Subcutaneous abdominal adipose tissue (tissue), 5 donors: Measurements from ENCODE around the gene THAP3.
"Not testable (repeated sequence)": the region's sequence is repeated elsewhere in the genome, so short reads cannot be mapped to it uniquely, and the experiment has no call there.

ENCODE experiments used
- H3K27ac ChIP-seq: one replicate; pipeline ENCODE4 v1.7.0; 2013; ENCODE audit warnings: low read depth, mild to moderate bottlenecking, inconsistent platforms, low read length, moderate library complexity
- H3K27me3 ChIP-seq, 5 donors: one replicate each; pipeline ENCODE4 v1.7.0; 2013; ENCODE audit warnings: low read length in 5 of 5, inconsistent platforms in 1 of 5; ENCODE audit not compliant: control insufficient read depth in 5 of 5, insufficient read depth in 4 of 5
- H3K36me3 ChIP-seq, 5 donors: one replicate each; pipeline ENCODE4 v1.7.0; 2013; ENCODE audit warnings: low read length in 5 of 5; ENCODE audit not compliant: control insufficient read depth in 5 of 5, insufficient read depth in 5 of 5
- H3K4me1 ChIP-seq, 5 donors: one replicate each; pipeline ENCODE4 v1.7.0; 2013; ENCODE audit warnings: low read length in 5 of 5, mild to moderate bottlenecking in 3 of 5, moderate library complexity in 1 of 5; ENCODE audit not compliant: control insufficient read depth in 5 of 5, insufficient read depth in 5 of 5
- H3K4me3 ChIP-seq, 5 donors: one replicate each; pipeline ENCODE4 v1.7.0; 2013; ENCODE audit warnings: low read length in 5 of 5, low read depth in 1 of 5
- H3K9ac ChIP-seq, 5 donors: one replicate each; pipeline ENCODE4 v1.7.0; 2013; ENCODE audit warnings: low read length in 5 of 5, mild to moderate bottlenecking in 4 of 5, moderate library complexity in 3 of 5
- H3K9me3 ChIP-seq, 5 donors: one replicate each; pipeline ENCODE4 v1.7.0; 2013; ENCODE audit warnings: low read length in 5 of 5; ENCODE audit not compliant: control insufficient read depth in 5 of 5
- donor health status: healthy.
- donor health status: healthy.
- donor health status: healthy.
- donor health status: healthy.
- donor health status: healthy.

Gene THAP3

DNA sequence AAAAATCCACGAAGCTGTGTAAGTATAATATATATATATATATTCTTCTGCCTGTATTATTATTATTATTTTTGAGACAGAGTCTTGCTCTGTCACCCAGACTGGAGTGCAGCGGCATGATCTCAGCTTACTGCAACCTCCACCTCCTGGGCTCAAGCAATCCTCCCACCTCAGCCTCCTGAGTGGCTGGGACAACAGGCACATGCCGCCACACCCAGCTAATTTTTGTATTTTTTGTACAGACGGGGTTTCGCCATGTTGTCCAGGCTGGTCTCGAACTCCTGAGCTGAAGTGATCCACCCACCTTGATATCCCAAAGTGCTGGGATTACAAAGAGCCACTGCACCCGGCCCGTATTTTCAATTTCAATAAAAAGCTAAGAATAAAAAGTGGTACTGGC is 24.7 kb upstream of the THAP3 start:
- Histone ChIP-seq H3K4me3 (peak overlapping the region; percentile 93 to 99 (median 96)), H3K27ac (peak overlapping the region; percentile 100), H3K4me1 (peaks cover 19 to 91% (median 67%) of the 10 kb centered on the region in 5 donors), H3K36me3 (peaks cover 0 to 44% (median 35%) of the 10 kb centered on the region in 5 donors), H3K9ac (peak overlapping the region in 4 of 5 donors; percentile 85 to 99 (median 98))
- H3K27me3 ChIP-seq, H3K9me3 ChIP-seq: not testable (repeated sequence)

DNA sequence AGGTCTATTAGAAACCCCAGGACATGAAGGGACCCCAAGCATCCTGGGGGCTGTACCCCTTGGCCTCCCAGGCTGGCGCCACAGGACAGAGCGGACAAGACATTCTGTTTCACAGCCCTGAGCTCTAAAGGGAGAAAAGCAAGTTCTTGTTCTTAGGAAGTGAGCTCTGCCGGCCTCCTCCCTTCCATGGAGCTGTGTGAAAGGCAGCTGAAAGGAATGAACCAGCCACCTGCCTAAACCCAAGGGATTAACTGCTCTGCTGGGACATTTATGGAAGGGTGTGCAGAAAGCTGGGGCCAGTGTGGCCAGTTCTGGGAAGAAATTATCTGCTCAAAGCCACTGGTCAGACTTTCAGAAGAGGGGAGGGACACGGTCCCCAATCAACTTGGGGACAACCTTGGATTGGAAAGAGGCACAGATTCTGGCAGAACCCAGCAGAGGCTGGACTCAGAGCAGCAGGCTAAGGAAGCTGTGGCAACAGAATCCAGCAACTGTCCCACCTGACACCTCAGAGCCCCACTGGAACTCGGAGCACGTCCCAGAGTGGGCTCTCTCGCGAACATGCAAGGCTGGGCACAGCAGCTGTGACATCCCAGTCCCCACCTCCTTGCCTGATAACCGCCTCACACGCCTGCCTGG is 24.1 kb upstream of the THAP3 start:
- Histone ChIP-seq H3K36me3 (peaks cover 0 to 39% (median 29%) of the 10 kb centered on the region in 5 donors), H3K4me3 (peak overlapping the region; percentile 93 to 99 (median 96)), H3K9ac (peak overlapping the region; percentile 85 to 99 (median 98)), H3K4me1 (peaks cover 19 to 91% (median 71%) of the 10 kb centered on the region in 5 donors), H3K27ac (peak overlapping the region; percentile 100), H3K9me3 (no peaks in the 10 kb centered on the region), H3K27me3 (no peaks in the 10 kb centered on the region)

DNA sequence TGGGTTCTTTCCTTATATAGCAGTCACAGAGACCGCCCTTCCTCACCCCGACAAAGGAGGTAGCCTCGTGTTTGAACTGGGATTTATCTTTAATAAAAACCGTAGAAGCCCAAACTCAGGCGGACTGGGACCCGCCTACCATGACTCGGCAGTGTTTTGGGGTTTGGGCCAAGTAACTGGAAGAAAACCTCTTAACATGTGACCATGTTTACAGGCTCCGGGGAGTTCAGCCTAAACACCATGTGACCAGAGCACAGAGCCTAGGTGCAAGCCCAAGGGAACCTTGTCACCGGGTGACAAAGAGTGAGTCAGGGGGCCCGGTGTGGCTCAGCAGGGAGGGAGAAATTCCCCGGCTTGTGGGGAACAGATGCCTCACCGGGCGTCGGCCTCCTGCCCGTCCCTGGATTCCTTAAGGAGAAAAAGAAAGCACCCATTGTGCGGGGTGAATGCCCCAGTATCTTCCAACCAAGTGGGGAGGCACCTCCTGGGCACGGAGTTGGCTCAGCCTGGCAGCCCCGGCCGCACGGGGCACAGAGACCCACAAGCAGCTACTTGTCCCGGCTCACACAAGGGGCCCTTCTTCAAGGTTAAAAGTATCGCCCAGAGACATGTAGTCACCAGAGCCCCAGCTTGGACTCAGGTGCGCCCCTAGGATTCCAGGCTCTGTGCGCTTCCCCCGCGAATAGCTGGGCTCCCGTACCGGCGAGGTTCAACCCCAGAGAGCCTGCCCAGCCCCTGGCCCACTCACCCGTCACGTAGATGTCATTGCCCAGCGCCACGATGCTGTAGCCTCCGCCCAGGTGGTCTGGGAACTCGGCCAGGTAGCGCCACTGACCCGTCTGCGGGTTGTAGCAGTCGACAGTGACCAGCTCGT is 23.4 kb upstream of the THAP3 start:
- H3K9me3 ChIP-seq: no peaks in the 10 kb centered on the region
- peaks cover 0 to 31% (median 22%) of the 10 kb centered on the region in 5 donors for H3K36me3 ChIP-seq
- H3K4me3 ChIP-seq: peak overlapping the region; percentile 93 to 99 (median 96)
- H3K4me1 ChIP-seq: peaks cover 19 to 83% (median 67%) of the 10 kb centered on the region in 5 donors
- no peaks in the 10 kb centered on the region for H3K27me3 ChIP-seq
- H3K9ac ChIP-seq: peak overlapping the region; percentile 85 to 99 (median 98)
- peak overlapping the region; percentile 100 for H3K27ac ChIP-seq

GRCh38 chr1:6601923-6602668 is 22.6 kb upstream of the THAP3 start:
- Histone ChIP-seq H3K9me3 (no peaks in the 10 kb centered on the region), H3K4me1 (peaks cover 19 to 75% (median 61%) of the 10 kb centered on the region in 5 donors), H3K36me3 (peaks cover 0 to 23% (median 16%) of the 10 kb centered on the region in 5 donors), H3K9ac (peak overlapping the region; percentile 85 to 99 (median 97)), H3K27ac (peak overlapping the region; percentile 100), H3K4me3 (peak overlapping the region; percentile 93 to 99 (median 96)), H3K27me3 (no peaks in the 10 kb centered on the region)

DNA sequence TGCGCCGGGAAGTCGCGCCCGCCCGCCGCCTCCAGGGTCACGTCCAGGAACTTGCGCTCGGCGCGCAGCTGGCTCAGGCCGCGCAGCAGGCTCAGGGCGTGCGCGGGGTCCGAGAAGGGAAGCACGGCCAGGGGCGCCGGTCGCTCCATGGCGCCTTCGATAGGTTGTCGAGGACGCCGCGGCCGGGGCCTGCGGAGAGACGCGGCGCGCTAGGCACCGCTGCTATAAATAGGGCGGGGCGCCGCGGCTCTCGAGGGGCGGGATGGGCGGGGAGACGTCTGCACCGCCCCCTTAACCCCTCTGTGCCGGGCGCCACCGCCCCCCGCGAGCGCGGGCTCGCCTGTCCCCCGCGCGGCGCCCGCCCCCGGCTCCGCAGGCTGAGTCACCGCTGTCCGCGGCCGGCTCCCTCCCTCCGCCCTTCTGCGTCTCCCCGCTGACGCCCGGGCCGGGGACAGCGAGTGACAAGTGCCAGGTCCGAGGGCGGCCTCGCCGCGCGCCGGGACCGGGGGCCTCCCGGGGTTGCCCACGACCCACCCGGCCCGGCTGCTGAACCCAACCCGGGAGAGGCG is 21.9 kb upstream of the THAP3 start, which contains the start of gene KLHL21:
KLHL21 (minus strand) TSS at position 201 of the 569 bp plus-strand sequence; CDS start at position 149, 52 bp downstream.
- Histone ChIP-seq H3K27me3 (no peaks in the 10 kb centered on the region), H3K9me3 (no peaks in the 10 kb centered on the region), H3K4me3 (peak within 1 kb of the TSS; percentile 93 to 99 (median 96)), H3K36me3 (peaks cover 0 to 17% (median 9%) of the 10 kb centered on the region in 5 donors), H3K27ac (peak within 1 kb of the TSS; percentile 100), H3K9ac (peak within 1 kb of the TSS; percentile 97 to 99 (median 98)), H3K4me1 (peaks cover 15 to 69% (median 55%) of the 10 kb centered on the region in 5 donors)

GRCh38 chr1:6603238-6603914 is 21.3 kb upstream of the THAP3 start:
- no peaks in the 10 kb centered on the region for H3K9me3 ChIP-seq
- no peaks in the 10 kb centered on the region for H3K27me3 ChIP-seq
- peak overlapping the region; percentile 100 for H3K27ac ChIP-seq
- H3K4me3 ChIP-seq: peak overlapping the region; percentile 65 to 99 (median 73)
- H3K9ac ChIP-seq: peak overlapping the region; percentile 91 to 99 (median 96)
- H3K36me3 ChIP-seq: peaks cover 0 to 11% (median 6%) of the 10 kb centered on the region in 5 donors
- peaks cover 13 to 62% (median 50%) of the 10 kb centered on the region in 5 donors for H3K4me1 ChIP-seq

DNA sequence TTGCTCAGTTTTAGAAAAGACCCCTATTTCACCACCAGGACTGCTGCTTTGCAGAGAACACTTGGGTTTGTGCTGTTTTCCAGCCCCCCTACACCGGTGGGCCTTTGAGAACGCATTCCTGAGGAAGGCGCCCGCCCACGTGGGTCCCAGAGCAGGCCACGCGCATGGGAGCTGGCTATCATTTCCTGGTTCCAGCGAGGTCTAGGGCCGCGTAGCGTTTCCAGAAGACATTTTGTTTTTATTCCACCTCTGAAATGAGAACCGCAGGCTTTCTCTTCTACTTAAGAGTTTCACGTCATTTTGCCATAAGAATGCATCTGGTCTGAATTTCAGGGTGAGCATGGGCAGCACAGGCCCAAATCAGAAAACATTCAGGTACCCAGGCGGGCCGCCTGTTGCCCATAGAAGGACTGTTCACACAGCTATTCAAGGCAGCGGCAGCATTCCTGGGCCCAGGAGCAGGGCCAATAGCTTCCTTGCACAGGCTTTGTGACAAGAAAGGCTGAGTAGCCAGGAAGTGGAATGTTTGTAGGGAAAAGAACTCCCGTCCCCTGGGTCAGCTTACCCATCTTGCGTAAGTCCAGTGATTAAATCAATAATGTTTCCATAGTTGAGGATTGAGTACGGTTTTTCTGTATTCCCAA is 20.6 kb upstream of the THAP3 start:
- Histone ChIP-seq H3K4me3 (peak overlapping the region; percentile 65 to 99 (median 73)), H3K27ac (peak overlapping the region; percentile 100), H3K4me1 (peaks cover 13 to 57% (median 46%) of the 10 kb centered on the region in 5 donors), H3K9me3 (no peaks in the 10 kb centered on the region), H3K36me3 (peaks cover 0 to 5% (median 3%) of the 10 kb centered on the region in 5 donors), H3K9ac (peak overlapping the region; percentile 91 to 99 (median 96)), H3K27me3 (no peaks in the 10 kb centered on the region)

DNA sequence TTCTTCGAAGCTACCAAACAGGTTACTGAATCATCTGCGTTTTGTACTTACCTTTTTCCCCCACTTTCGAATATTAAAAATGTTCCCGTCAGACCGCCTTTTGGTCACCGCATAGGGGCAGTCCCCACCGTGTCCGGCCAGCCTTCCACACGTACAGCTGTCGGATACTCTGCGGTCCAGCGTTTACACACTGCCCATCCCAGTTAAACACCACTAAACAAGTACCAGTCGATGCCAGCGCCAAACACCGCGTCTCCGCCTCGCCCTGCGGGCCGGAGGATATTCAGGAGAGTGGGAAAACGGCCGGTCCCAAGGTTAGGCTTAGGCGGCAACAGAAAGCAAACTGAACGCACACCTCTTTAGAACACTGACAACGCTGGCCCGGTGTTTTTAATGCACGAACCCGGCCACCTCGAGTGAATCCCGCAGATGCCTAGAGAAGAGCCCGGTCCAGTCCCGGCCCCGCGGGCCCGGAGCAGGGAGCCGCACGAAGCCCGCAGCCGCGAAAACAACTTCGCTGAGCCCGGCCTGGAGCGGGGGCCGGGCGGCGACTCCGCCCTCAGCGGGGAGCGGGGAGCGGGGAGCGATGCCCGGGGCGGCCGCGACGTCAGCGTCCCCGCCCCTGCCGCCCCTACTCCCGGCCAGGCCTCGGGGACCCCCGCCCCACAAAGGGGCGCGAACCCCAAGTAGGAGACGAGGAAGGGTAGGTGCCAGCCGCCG is 11.9 kb upstream of the THAP3 start:
- H3K27ac ChIP-seq: peak overlapping the region; percentile 90
- H3K36me3 ChIP-seq: peaks cover 0 to 7% (median 0%) of the 10 kb centered on the region in 5 donors
- H3K27me3 ChIP-seq: no peaks in the 10 kb centered on the region
- peak overlapping the region; percentile 70 to 94 (median 83) for H3K4me3 ChIP-seq
- peaks cover 2 to 42% (median 31%) of the 10 kb centered on the region in 5 donors for H3K4me1 ChIP-seq
- H3K9ac ChIP-seq: peak overlapping the region; percentile 52 to 94 (median 87)
- H3K9me3 ChIP-seq: no peaks in the 10 kb centered on the region
